ENCODE data around the gene SLC51A.

SLC51A gene

DNA sequence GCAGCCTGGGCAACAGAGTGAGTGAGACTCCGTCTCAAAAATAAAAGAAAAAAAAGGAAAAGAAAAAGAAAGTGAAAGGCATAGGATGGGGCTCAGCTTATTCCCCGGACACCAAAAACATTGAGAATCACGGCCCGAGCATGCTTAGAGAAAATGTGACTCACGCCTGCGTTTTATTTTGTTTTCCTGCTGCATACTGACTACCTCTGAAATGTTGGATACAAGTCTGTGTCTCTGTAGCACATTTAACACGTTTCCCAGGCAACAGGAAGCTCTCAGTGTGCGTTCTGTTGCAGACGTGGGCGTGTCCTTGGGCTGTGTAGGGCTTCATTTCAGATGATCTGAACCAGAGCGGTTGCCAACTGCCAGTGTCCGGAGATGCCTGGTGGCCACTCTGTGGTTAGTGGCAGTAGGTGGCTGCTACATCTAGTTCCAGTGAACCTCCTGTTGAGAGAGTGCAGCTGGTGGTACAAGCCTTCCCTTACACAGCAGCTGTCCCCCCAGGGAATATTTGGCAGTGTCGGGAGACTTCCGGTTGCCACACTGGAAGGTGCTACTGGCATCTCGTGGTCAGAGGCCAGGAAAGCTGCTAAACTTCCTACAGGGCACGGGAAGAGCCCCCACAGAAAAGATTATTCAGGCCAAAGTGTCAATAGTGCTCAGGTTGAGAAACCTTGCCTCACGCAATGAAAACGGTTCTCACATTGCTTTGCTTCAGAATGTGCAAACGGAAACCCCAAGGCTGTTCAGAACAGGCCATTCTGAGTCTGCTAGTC, 3.0 kb downstream of the SLC51A start:
- DNase-seq (ENCODE audit: low read depth) = peak; percentile 89
- H3K4me3 ChIP-seq (ENCODE audit: low read length) = peak overlapping the region; percentile 41
- TF ChIP-seq, protein P1, sequence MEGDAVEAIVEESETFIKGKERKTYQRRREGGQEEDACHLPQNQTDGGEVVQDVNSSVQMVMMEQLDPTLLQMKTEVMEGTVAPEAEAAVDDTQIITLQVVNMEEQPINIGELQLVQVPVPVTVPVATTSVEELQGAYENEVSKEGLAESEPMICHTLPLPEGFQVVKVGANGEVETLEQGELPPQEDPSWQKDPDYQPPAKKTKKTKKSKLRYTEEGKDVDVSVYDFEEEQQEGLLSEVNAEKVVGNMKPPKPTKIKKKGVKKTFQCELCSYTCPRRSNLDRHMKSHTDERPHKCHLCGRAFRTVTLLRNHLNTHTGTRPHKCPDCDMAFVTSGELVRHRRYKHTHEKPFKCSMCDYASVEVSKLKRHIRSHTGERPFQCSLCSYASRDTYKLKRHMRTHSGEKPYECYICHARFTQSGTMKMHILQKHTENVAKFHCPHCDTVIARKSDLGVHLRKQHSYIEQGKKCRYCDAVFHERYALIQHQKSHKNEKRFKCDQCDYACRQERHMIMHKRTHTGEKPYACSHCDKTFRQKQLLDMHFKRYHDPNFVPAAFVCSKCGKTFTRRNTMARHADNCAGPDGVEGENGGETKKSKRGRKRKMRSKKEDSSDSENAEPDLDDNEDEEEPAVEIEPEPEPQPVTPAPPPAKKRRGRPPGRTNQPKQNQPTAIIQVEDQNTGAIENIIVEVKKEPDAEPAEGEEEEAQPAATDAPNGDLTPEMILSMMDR (conservative IDR thresholded peaks at IDR 0.05; ENCODE audit: low read length) = 0 out of 2 replicates have a peak, but pooled peaks have one; percentile 7

DNA sequence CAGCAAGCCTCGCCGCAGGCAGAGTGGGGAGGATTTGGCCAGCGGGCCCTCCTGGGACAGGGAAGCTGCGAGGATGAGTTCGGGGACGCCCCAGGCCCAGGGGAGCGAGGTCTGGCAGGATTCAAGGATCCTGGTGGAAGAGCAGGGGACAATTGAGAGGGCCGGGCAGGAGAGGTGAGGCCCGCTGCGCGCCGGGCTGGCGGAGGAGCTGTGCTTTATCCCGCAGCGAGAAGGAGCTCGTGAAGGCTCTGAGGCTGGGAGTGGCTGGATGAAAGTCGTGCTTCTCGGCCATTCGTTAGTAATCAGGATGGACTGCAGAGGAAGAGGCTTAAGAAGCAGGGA, 3.6 kb downstream of the SLC51A start:
- no peak overlapping the region; the same call in 1 of the 2 replicates for H3K4me3 ChIP-seq (ENCODE audit: low read length)
- no peak for DNase-seq (ENCODE audit: low read depth)
- TF ChIP-seq, protein P1 (conservative IDR thresholded peaks at IDR 0.05; ENCODE audit: low read length) = no peak

DNA sequence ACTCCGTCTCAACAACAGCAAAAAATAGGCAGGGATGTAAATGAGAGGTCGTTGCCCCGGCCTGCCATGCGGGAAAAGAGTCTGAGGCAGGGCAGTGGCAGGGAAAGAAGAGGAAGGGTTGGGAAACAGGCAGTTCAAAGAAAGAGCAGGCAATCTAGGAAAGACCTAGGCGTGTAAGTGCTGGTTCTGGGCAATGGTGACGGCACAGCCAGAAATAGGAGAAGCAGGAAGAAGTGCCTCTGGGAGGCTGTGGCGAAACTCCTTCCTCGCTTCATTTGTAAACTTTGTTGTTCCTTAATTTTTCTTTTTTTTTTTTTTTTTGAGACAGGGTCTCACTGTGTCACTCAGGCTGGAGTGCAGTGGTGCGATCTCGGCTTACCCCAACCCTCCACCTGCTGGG, 4.3 kb downstream of the SLC51A start:
- H3K4me3 ChIP-seq (ENCODE audit: low read length) = no peak overlapping the region
- no peak for DNase-seq (ENCODE audit: low read depth)
- TF ChIP-seq, protein P1 (conservative IDR thresholded peaks at IDR 0.05; ENCODE audit: low read length) = no peak

DNA sequence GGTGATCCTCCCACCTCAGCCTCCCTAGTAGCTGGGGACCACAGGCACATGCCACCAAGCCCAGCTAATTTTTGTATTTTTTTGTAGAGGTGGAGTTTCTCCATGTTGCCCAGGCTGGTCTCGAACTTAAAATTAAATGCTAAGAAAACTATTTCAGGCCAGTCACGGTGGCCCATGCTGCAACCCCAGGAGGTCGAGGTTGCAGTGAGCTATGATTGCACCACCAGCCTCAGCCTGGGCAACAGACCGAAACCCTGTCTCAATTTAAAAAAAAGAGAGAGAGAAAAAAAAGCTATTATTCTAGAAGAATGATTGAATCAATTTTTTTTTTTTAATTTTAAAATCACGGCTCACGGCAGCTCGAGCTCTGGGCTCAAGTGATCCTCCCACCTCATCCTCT, 4.7 kb downstream of the SLC51A start:
- no peak for DNase-seq (ENCODE audit: low read depth)
- TF ChIP-seq, protein P1 (conservative IDR thresholded peaks at IDR 0.05; ENCODE audit: low read length) = no peak
- H3K4me3 ChIP-seq (ENCODE audit: low read length) = no peak overlapping the region

DNA sequence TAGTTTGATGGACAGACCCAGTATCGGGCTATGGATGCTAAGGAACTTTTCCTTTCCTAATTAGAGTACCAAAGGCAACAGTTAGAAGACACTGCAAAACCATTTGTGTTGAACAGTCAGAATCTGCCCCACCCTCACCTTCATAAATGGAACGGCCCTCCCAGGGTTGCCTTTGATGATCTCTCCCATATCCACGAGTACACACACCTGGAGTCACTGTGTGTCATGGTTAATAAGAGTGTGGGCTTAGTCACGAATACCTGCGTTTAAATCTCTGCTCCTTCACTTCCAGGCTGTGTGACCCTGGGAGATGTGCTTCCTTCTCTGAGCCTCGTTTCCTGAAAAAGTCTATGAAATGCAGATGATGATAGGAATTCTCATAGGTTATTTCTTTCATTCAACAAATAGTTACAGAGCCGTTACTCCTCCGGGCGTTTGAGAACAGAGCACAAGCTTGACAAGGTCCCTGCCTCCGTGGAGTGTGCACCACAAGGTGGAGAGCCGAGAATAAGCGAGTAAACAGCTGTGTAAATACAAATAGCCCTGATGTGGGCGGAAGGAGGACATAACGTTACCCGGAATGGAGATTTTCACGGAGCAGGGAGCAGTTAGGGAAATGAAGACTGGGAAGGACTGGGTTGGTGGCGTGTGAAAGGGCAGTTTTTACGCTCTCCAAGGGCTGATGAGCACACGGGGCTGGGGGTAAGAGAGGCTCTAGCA, 6.7 kb downstream of the SLC51A start:
- DNase-seq (ENCODE audit: low read depth) = no peak

DNA sequence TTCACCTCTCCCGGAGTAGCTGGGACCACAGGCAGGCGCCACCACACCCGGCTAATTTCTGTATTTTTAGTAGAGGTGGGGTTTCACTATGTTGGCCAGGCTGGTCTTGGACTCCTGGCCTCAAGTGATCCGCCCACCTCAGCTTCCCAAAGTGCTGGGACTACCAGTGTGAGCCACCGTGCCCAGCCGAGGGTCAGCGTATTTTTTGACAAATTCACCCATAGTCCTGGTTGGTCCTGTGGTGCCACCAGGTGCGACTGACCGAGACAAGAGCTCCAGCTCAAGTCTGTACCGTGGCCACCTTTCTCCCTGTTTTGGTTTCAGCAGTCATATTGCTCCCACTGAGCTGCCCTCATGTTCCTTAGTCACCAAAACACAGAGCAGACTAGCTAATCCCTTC, 8.8 kb downstream of the SLC51A start:
- H3K4me3 ChIP-seq (ENCODE audit: low read length) = no peak overlapping the region
- no peak for DNase-seq (ENCODE audit: low read depth)
- TF ChIP-seq, protein P1 (conservative IDR thresholded peaks at IDR 0.05; ENCODE audit: low read length) = no peak

More for the DNA sequence above, 6.7 kb downstream of the SLC51A start:
- H3K4me3 ChIP-seq (ENCODE audit: low read length) = no peak overlapping the region
- TF ChIP-seq, protein P1 (conservative IDR thresholded peaks at IDR 0.05; ENCODE audit: low read length) = no peak

Data from AG10803 (cell line).